A673 (cell line): ENCODE measurements around the gene PTGIS.

Source experiments
- CTCF ChIP-seq: fragments of 300-800, 200-600 bp; sonication (generic); conservative IDR thresholded peaks from 2 replicates; pipeline ENCODE4 v1.5.1; 2017; ENCODE audit warnings: low read depth, mild to moderate bottlenecking, antibody characterized with exemption, low read length, moderate library complexity, mixed read lengths
- EZH2 ChIP-seq: fragments of 200-600 bp; sonication (generic); IDR thresholded peaks from 2 replicates; pipeline ENCODE4 v1.6.1; 2017; ENCODE audit warnings: borderline replicate concordance, low read depth, mild to moderate bottlenecking, mixed read lengths, antibody characterized with exemption, low read length; ENCODE audit not compliant: poor library complexity, severe bottlenecking

GRCh38 chr20:49543858-49544437 lies 24.0 kb downstream of the PTGIS start:
- TF ChIP-seq EZH2 = no peak
- no peak for TF ChIP-seq CTCF
